Measurements from ENCODE around the gene PITPNC1.

DNA sequence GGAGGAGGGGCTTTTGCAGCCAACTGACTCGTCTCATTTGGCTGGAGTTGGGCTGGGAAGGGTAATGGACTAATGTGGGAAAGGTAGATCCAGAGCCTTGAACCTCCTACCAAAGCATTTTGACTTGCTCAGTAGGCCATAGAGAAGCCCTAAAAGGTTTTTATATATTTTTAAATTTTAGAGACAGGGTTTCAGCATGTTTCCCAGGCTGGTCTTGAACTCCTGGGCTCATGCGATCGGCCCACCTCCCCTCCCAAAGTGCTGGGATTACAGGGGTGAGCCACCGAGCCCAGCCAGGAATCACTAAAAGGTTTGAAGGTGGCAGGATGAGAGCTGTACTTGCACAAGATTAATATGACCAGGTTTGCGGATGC is 2.0 kb upstream of the PITPNC1 start:
- TF ChIP-seq, protein P1, sequence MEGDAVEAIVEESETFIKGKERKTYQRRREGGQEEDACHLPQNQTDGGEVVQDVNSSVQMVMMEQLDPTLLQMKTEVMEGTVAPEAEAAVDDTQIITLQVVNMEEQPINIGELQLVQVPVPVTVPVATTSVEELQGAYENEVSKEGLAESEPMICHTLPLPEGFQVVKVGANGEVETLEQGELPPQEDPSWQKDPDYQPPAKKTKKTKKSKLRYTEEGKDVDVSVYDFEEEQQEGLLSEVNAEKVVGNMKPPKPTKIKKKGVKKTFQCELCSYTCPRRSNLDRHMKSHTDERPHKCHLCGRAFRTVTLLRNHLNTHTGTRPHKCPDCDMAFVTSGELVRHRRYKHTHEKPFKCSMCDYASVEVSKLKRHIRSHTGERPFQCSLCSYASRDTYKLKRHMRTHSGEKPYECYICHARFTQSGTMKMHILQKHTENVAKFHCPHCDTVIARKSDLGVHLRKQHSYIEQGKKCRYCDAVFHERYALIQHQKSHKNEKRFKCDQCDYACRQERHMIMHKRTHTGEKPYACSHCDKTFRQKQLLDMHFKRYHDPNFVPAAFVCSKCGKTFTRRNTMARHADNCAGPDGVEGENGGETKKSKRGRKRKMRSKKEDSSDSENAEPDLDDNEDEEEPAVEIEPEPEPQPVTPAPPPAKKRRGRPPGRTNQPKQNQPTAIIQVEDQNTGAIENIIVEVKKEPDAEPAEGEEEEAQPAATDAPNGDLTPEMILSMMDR (IDR thresholded peaks at IDR 0.05) = no peak
- TF ChIP-seq POLR2A (IDR thresholded peaks at IDR 0.05) = no peak

All from adrenal gland (tissue), 5 donors.